HG03571 (cell line): Measurements from ENCODE around the gene KLHL42.

ENCODE experiments used
- ATAC-seq: cut with Tn5 transposase; IDR thresholded peaks from one replicate; pipeline ENCODE4 v1.9.1; 2021; ENCODE audit not compliant: unreplicated experiment

Gene KLHL42

DNA sequence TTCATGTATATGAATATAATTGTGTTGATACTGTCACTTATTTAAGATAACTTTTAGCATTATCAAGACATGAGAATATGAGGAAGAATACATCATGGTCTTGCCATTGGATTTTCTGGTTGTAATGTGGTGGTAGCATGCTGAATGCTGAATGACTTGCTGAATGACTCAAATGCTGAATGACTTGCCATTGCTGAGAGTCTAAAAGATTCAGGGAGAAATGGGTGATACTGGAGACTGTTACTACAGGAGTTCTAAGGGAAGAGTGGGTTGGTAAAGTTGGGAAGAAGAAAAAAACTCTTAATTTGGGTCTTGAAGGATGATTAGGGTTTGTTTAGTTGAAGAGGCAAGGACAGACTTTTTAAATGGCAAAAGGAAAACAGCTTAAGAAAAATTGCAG is 72.1 kb downstream of the KLHL42 start:
- no peak for ATAC-seq
